Neural cell (in vitro differentiated cells): Measurements from ENCODE around the gene ADIG.

Source experiments
- CTCF ChIP-seq: fragments of 450-650 bp; IDR thresholded peaks from 2 replicates; pipeline ENCODE4 v1.5.1; 2014; ENCODE audit warnings: antibody characterized with exemption, mild to moderate bottlenecking, moderate library complexity; ENCODE audit not compliant: poor library complexity, severe bottlenecking
- POLR2AphosphoS5 ChIP-seq: IDR thresholded peaks from 2 replicates; pipeline ENCODE4 v1.6.1; 2012

- TF ChIP-seq CTCF (no peak), POLR2AphosphoS5 (no peak)
Measured at GRCh38 chr20:38602185-38602581, 21.2 kb downstream of the ADIG start.
